Psoas muscle (tissue), 8 donors: ENCODE measurements around the gene ACY1. TPM values are rescaled to one million over a fixed set of nuclear protein-coding genes. Genes with fewer than 3 reads are reported as not detected.

ENCODE experiments used
- ATAC-seq, 4 donors: fragments of 200-7000 bp; cut with Tn5 transposase; one replicate each; pipeline ENCODE4 v1.9.1; 2020; ENCODE audit warnings: moderate library complexity in 3 of 4, mild to moderate bottlenecking in 2 of 4
- DNase-seq, 2 donors: peaks; one replicate each; pipeline ENCODE4 v3.0.0-alpha.2; 2020
- H3K27ac ChIP-seq: fragments of 200-600 bp; one replicate; pipeline ENCODE4 v1.8.0; 2022
- H3K27me3 ChIP-seq, 3 donors: fragments of 200-600 bp in 1 of 3; one replicate each; pipeline versions ENCODE4 v1.6.1 to v1.8.0; 2013 to 2022; ENCODE audit warnings: low read length in 2 of 3, mild to moderate bottlenecking in 2 of 3, moderate library complexity in 1 of 3; ENCODE audit not compliant: insufficient read depth in 3 of 3
- H3K36me3 ChIP-seq, 2 donors: fragments of 200-600 bp in 1 of 2; one replicate each; pipeline versions ENCODE4 v1.6.1 to v1.8.0; 2013 to 2022; ENCODE audit warnings: low read depth in 1 of 2, mild to moderate bottlenecking in 1 of 2, moderate library complexity in 1 of 2; ENCODE audit not compliant: insufficient read depth in 1 of 2
- H3K4me1 ChIP-seq: fragments of 200-600 bp; one replicate; pipeline ENCODE4 v1.8.0; 2022
- H3K4me3 ChIP-seq: fragments of 200-600 bp; one replicate; pipeline ENCODE4 v1.8.0; 2022; ENCODE audit warnings: mild to moderate bottlenecking
- H3K9me3 ChIP-seq: fragments of 200-600 bp; one replicate; pipeline ENCODE4 v1.8.0; 2022
- WGBS, 3 donors: extraction: QIAGEN DNeasy Blood & Tissue Kit; methylation state at CpG; one replicate each; pipeline versions ENCODE4 v1.1.6 to v1.1.7; 2013; 5-methylcytosine and 5-hydroxymethylcytosine counted together
- intact Hi-C, 2 donors: fragments of 100-400 bp; cut with DNase I; formaldehyde crosslinking; loops; one replicate each; pipeline versions ENCODE4 v1.11.0 to v1.14.2; 2022
- polyA plus RNA-seq, 3 donors: library from polyadenylated mRNA; stranded (reverse); fragments of 200-250 nt; gene quantifications; one replicate each; pipeline ENCODE4 v1.2.3, GENCODE V29; 2013
- total RNA-seq, 4 donors: library from RNA; stranded (reverse); fragmentation: NEBNext Ultra II Directional in 2 of 4; extraction: Animal tissue kit (Norgen Biotek cat#: 25700) in 2 of 4; gene quantifications; one replicate each; pipeline versions ENCODE4 v1.2.1 to v1.2.4, GENCODE V29; 2021 to 2023
- TF ChIP-seq, protein P1 (sequence below): fragments of 200-600 bp; IDR thresholded peaks from one replicate; pipeline ENCODE4 v1.8.0; 2022; ENCODE audit warnings: antibody characterized with exemption
- donor health status: healthy with polysubstance abuse.
- donor health status: DM: no; HTN: no; CAD: no; lungs with moderate emphysema.
- donor health status: Bipolar disorder and iron deficiency.
- donor health status: healthy.
- donor health status: DM: yes; HTN: yes; CAD: no.
- donor health status: DM: no; HTN: no; CAD: no.
- donor health status: DM: no; HTN: no; CAD: no.
- donor health status: DM: yes; HTN: yes; CAD: no.

Gene ACY1
- total and polyA plus RNA-seq, 7 donors, result 19.9 to 59.3 (median 37.6) TPM

DNA sequence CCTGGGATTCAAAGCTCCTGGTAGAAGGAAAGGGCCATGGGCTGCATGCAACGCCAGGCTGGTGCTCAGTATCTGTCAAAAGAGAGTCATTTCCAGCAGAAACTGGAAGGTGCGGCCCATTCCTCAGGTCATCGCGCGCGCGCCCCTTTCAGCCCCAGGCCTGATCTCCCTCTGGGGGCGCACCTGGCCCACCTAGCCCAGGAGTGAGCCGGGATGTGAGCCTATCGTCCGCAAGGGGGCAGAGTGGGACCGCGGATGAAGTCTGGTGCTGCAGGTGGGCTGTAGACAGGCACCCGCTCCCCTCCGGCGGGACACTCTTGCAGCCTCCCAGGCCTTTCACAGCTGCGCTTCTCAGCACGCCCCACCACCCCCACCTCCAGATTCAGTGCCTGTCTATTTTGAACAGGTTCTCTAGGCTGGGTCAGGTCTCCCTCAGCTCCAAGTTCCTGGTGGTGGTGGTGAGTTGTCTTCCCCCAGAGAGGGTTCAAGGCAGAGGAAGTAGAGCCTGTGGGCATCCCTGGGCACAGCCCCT lies 18.2 kb downstream of the ACY1 start:
- TF ChIP-seq, protein P1, sequence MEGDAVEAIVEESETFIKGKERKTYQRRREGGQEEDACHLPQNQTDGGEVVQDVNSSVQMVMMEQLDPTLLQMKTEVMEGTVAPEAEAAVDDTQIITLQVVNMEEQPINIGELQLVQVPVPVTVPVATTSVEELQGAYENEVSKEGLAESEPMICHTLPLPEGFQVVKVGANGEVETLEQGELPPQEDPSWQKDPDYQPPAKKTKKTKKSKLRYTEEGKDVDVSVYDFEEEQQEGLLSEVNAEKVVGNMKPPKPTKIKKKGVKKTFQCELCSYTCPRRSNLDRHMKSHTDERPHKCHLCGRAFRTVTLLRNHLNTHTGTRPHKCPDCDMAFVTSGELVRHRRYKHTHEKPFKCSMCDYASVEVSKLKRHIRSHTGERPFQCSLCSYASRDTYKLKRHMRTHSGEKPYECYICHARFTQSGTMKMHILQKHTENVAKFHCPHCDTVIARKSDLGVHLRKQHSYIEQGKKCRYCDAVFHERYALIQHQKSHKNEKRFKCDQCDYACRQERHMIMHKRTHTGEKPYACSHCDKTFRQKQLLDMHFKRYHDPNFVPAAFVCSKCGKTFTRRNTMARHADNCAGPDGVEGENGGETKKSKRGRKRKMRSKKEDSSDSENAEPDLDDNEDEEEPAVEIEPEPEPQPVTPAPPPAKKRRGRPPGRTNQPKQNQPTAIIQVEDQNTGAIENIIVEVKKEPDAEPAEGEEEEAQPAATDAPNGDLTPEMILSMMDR, result peak; percentile 92
- peaks cover 26% of the 10 kb centered on the region for H3K4me1 ChIP-seq
- peak; percentile 81 to 86 (median 84) for ATAC-seq
- DNase-seq, result peak; percentile 77 to 89
- no peak overlapping the region for H3K27ac ChIP-seq
- H3K27me3 ChIP-seq, result no peaks in the 10 kb centered on the region
- no peaks in the 10 kb centered on the region for H3K36me3 ChIP-seq
- no peaks in the 10 kb centered on the region for H3K9me3 ChIP-seq
- intact Hi-C loops, result loop anchor here (1.0 to 10.0 kb wide), 5 partner anchors 56 to 343 kb away; partner anchors contain the start of gene DUSP7 (in 1 of the 2)
- WGBS, 3 donors, result 1 to 2% (median 2%) methylated on average over 15 to 18 of the region's 18 CpGs
- H3K4me3 ChIP-seq, result no peak overlapping the region

DNA sequence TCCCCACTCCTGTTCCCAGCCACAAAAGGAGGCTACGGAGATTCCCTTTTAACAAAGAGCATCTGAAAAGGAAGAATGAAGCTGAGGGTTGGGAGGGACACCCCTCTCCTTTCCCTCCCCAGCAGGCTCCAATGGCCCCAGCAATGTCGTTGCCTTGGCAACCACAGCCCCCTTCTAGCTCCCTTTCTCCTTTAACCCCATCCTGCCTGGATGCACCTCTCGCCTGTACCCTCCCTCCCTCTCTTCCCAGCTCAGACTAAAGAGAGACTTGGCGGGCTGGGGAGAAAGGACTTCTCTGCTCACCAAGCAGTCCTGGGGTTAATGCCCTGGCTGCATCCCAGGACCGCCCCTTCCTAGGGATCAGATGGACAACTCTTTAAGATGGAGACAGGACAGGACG lies 19.4 kb downstream of the ACY1 start:
- DNase-seq (peak in 1 of 2 donors; percentile 12), ATAC-seq (no peak)
- TF ChIP-seq, protein P1, result no peak
- intact Hi-C loops, result loop anchor here (2.0 to 10.0 kb wide), 4 partner anchors 55 to 342 kb away; partner anchors contain the start of gene DUSP7 (in 1 of the 2)
- WGBS, 3 donors, result 65 to 76% (median 74%) methylated on average over 6 of the region's 6 CpGs
- no peaks in the 10 kb centered on the region for H3K27me3 ChIP-seq
- H3K4me1 ChIP-seq, result peaks cover 36% of the 10 kb centered on the region
- H3K9me3 ChIP-seq, result no peaks in the 10 kb centered on the region
- H3K36me3 ChIP-seq, result no peaks in the 10 kb centered on the region
- H3K27ac ChIP-seq, result no peak overlapping the region
- no peak overlapping the region for H3K4me3 ChIP-seq

DNA sequence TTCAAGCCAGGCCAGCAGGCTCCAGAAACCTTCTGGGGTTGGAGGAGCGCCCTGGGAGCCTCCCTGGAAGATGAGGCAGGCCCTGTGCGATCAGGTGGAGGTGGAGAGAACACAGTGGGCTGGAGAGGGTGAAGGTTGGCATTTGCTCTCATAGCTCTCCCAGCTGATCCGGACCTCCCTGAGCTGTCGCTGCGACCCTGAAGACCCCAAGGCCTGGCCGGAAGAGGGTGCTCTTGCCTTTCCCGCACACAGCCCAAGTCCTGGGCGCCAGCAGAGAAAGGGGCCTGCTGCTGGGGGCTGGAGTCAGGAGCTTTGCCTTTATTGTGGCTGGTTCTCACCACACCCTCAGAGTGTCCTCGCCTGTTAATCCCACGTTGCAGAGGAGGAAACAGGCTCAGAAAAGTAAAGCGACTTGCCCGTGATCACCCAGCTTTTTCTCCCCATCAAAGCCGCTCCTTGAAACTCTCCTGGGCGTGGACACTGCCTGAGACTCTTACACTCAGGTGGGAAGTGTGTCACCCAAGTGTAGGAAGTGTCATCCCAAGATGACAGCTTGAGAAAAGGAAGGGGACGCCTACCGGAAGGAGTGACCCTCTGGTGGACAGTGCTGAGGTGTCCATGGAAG lies 20.9 kb downstream of the ACY1 start:
- intact Hi-C loops, result loop anchor here (5.0 to 10.0 kb wide), 3 partner anchors 53 to 341 kb away; partner anchors contain the start of gene DUSP7 (in 1 of the 2)
- Histone ChIP-seq H3K9me3 (no peaks in the 10 kb centered on the region), H3K36me3 (no peaks in the 10 kb centered on the region), H3K4me1 (peaks cover 40% of the 10 kb centered on the region), H3K27me3 (no peaks in the 10 kb centered on the region), H3K4me3 (no peak overlapping the region), H3K27ac (no peak overlapping the region)
- peak; percentile 51 to 81 for DNase-seq
- WGBS, 3 donors, result 47 to 55% (median 49%) methylated on average over 15 to 16 of the region's 16 CpGs
- TF ChIP-seq, protein P1, result peak; percentile 63
- ATAC-seq, result peak; percentile 62 to 81 (median 73)

DNA sequence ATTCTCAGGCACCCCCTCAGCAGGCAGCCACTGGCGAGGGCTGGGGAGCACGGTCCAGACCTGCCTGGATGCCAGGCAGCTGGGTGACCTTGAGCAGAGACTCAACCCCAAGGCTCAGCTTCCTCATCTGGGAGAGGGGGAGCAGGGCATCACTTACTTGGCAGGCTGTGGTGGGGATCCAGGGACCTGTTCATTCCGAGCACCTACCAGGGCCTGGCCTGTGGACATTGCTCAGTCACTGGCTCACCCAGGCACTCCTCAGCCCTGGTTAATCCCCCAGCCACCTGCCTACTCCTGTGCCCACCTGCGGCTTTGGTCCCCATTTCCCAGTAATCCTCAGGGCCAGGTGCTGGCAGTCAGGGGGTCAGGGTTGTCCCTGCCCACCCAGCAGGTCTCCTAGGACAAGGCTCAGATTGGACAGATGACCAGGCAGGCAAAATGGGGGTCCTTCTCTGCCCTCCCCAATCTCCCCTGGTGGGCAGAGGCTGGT lies 21.6 kb downstream of the ACY1 start:
- no peaks in the 10 kb centered on the region for H3K36me3 ChIP-seq
- H3K27me3 ChIP-seq, result no peaks in the 10 kb centered on the region
- ATAC-seq, result no peak
- TF ChIP-seq, protein P1, result no peak
- no peak for DNase-seq
- 66 to 78% (median 77%) methylated on average over 4 of the region's 4 CpGs for WGBS, 3 donors
- no peaks in the 10 kb centered on the region for H3K9me3 ChIP-seq
- no peak overlapping the region for H3K4me3 ChIP-seq
- intact Hi-C loops, result loop anchor here (5.0 to 10.0 kb wide), 3 partner anchors 52 to 340 kb away; partner anchors contain the start of gene DUSP7 (in 1 of the 2)
- no peak overlapping the region for H3K27ac ChIP-seq
- peaks cover 40% of the 10 kb centered on the region for H3K4me1 ChIP-seq
